Vagina (tissue), 2 donors: ENCODE measurements around the gene SPATA9.

Experiments
- CTCF ChIP-seq, 3 experiments: fragments of 450-650 bp in 2 of 3; fragments of 200-600 bp in 1 of 3; sonication (generic) in 1 of 3; IDR thresholded peaks; one replicate each; pipeline ENCODE4 v1.5.1; 2017 to 2019; ENCODE audit warnings: antibody characterized with exemption in 3 of 3, mild to moderate bottlenecking in 2 of 3, moderate library complexity in 2 of 3
- POLR2A ChIP-seq, 2 donors: fragments of 450-650 bp; IDR thresholded peaks; one replicate each; pipeline ENCODE4 v1.6.1; 2017; ENCODE audit warnings: antibody characterized with exemption in 2 of 2, mild to moderate bottlenecking in 2 of 2, moderate library complexity in 2 of 2

DNA sequence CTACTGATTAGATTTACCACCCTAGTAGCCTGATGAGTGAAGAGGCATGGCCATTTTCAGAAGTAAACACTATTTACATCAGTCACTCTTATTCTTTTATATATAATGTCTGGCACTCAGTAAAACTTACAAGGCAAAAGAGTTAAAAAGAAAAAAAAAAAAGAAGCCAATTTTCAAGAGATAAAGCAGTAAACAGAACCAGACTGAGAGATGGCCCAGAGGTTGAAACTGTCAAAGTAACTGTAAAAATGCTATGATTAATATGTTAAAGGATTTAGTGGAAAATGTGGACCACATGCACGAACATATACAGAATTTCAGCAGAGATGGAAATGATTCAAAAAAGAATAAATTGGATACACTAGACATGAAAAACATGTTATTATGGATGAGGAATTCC lies 69.3 kb downstream of the SPATA9 start:
- no peak for TF ChIP-seq CTCF (IDR thresholded peaks at IDR 0.05)
- TF ChIP-seq POLR2A (IDR thresholded peaks at IDR 0.05): no peak
